ENCODE results near the gene LSAMP. TPM values are rescaled to one million over a fixed set of nuclear protein-coding genes. Genes with fewer than 3 reads are reported as not detected.

LSAMP gene
- total and polyA plus RNA-seq, 2 of the 4 experiments (the other 2 are of a cell fraction): 7.9 to 8.0 TPM

- TF ChIP-seq RCOR1 (IDR thresholded peaks at IDR 0.05; ENCODE audit: insufficient replicate concordance, low read length) (no peak), ELK1 (IDR thresholded peaks at IDR 0.05; ENCODE audit: borderline replicate concordance, low read depth, low read length) (no peak), MAFK (IDR thresholded peaks at IDR 0.05; ENCODE audit: low read depth, low read length) (no peak), FOS (IDR thresholded peaks at IDR 0.05; ENCODE audit: low read depth, low read length) (no peak), POLR2A (IDR thresholded peaks at IDR 0.05; ENCODE audit: low read depth, low read length) (no peak), SMC3 (IDR thresholded peaks at IDR 0.05; ENCODE audit: low read depth, low read length) (no peak), CEBPB (IDR thresholded peaks at IDR 0.05; ENCODE audit: low read depth, low read length) (no peak), CHD1 (IDR thresholded peaks at IDR 0.05; ENCODE audit: low read depth, low read length) (no peak), RFX5 (IDR thresholded peaks at IDR 0.05; ENCODE audit: low read depth, low read length) (no peak), USF2 (IDR thresholded peaks at IDR 0.05; ENCODE audit: low read depth, low read length) (no peak), BHLHE40 (IDR thresholded peaks at IDR 0.05; ENCODE audit: low read depth, low read length) (no peak), CTCF (conservative IDR thresholded peaks at IDR 0.05; ENCODE audit: low read depth, low read length) (no peak), RAD21 (IDR thresholded peaks at IDR 0.05; ENCODE audit: low read length) (no peak), NFE2L2 (IDR thresholded peaks at IDR 0.05; ENCODE audit: low read depth, low read length) (no peak), MXI1 (IDR thresholded peaks at IDR 0.05; ENCODE audit: borderline replicate concordance, low read depth, low read length) (no peak), MAZ (IDR thresholded peaks at IDR 0.05; ENCODE audit: borderline replicate concordance, low read depth, low read length) (no peak)
- H3K4ac ChIP-seq (ENCODE audit: low read depth, low read length): no peak overlapping the region
- no peak overlapping the region for H3K18ac ChIP-seq (ENCODE audit: low read depth, low read length)
- no peak overlapping the region for H3K9ac ChIP-seq (ENCODE audit: low read depth, low read length)
- no peak overlapping the region for H2BK20ac ChIP-seq (ENCODE audit: low read depth, low read length)
- no peak overlapping the region for H3K14ac ChIP-seq (replicated peaks; ENCODE audit: low read depth, low read length)
- BruUV-seq (replicated peaks): no TSS peak
- ATAC-seq (ENCODE audit: low read depth): no peak
- H3K23ac ChIP-seq (ENCODE audit: low read depth, low read length): no peak overlapping the region
- H3K9me1 ChIP-seq (ENCODE audit: insufficient read depth, low read length): no peaks in the 10 kb centered on the region
- H3K79me1 ChIP-seq (ENCODE audit: low read depth in 1 of 2, low read length in 2 of 2): no peaks in the 10 kb centered on the region
- H3K56ac ChIP-seq (ENCODE audit: extremely low read depth, insufficient read depth, low read length): no peak overlapping the region
- H3K9me3 ChIP-seq (ENCODE audit: control insufficient read depth, insufficient read depth, low read length): no peaks in the 10 kb centered on the region
- no peak overlapping the region for H4K8ac ChIP-seq (ENCODE audit: low read depth in 2 of 2, low read length in 2 of 2)
- no peak overlapping the region for H2BK120ac ChIP-seq (ENCODE audit: low read depth, low read length)
- no peaks in the 10 kb centered on the region for H3K36me3 ChIP-seq (ENCODE audit: control insufficient read depth, insufficient read depth, low read length)
- H2AK9ac ChIP-seq (replicated peaks; ENCODE audit: low read depth, low read length, poor library complexity): no peak overlapping the region
- no peak overlapping the region for H2AFZ ChIP-seq (replicated peaks; ENCODE audit: low read length, poor library complexity)
- DNase-seq: no peak
- ChIA-PET CTCF (no interaction called here), POLR2A (ENCODE audit: unreplicated experiment) (no interaction called here)
- H2AK5ac ChIP-seq (ENCODE audit: low read depth, low read length): no peak overlapping the region
- H3K4me1 ChIP-seq (ENCODE audit: control insufficient read depth, insufficient read depth, low read length): no peaks in the 10 kb centered on the region
- no peak overlapping the region for H2BK5ac ChIP-seq (ENCODE audit: low read depth, low read length, poor library complexity, severe bottlenecking)
- in situ Hi-C loops (cut with MboI; ENCODE audit: low sequenced_read_pairs) (no loop called here), dilution Hi-C loops (cut with HindIII; ENCODE audit: low sequenced_read_pairs, unreplicated experiment) (no loop called here), intact Hi-C loops (cut with micrococcal nuclease) (no loop called here)
- no peak overlapping the region for H4K91ac ChIP-seq (ENCODE audit: insufficient read depth, low read depth, low read length)
- no peak overlapping the region for H3K4me2 ChIP-seq (ENCODE audit: low read depth, low read length)
- no peak overlapping the region for H3K27ac ChIP-seq (ENCODE audit: insufficient read depth, low read length)
- H4K20me1 ChIP-seq (ENCODE audit: insufficient read depth, low read length): no peaks in the 10 kb centered on the region
- H3K27me3 ChIP-seq (ENCODE audit: control insufficient read depth, insufficient read depth, low read length): no peaks in the 10 kb centered on the region
- H4K5ac ChIP-seq (ENCODE audit: low read depth, low read length): no peak overlapping the region
- no peak overlapping the region for H3K4me3 ChIP-seq (ENCODE audit: insufficient read depth, low read depth, low read length)
- no peak overlapping the region for H2BK15ac ChIP-seq (ENCODE audit: low read depth, low read length)
Measured at GRCh38 chr3:115927197-115927596, 518.1 kb downstream of the LSAMP start.
